ENCODE data around the gene LEP.

The LEP gene

DNA sequence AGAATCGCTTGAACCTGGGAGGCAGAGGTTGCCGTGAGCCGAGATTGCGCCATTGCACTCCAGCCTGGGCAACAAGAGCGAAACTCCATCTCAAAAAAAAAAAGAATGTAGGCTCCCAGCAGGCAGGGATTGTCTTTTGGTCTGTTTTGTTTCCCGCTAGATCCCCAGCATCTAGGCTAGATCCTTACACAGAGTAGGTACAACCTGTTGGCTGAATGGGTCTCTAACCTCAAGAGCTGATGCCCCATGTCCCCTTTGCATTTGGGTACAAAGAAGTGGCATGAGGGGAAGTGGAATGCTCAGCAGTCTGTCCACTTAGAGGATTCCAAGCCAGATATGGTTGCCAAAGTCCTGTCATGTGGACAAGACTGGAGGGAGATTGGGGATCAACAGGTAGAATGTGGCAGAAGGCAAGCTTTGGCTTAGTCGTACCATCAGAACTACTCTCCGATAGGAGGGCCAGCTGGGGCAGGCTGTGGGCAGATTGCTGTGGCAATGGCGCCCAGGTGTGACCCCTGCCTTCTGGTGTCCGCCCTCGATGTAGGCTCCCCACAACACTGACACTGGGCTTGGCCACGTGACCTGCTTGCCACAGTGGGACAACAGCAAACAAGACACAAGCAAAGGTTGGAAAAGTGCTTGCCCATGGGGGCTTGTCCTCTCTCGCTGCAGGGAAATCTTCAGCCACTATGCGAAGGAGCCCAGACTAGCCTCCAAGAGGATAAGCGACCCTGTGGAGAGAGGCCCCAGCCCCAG lies 21.4 kb downstream of the LEP start:
- DNase-seq (ENCODE audit: extremely low spot score) = no peak
- TF ChIP-seq, protein P1, sequence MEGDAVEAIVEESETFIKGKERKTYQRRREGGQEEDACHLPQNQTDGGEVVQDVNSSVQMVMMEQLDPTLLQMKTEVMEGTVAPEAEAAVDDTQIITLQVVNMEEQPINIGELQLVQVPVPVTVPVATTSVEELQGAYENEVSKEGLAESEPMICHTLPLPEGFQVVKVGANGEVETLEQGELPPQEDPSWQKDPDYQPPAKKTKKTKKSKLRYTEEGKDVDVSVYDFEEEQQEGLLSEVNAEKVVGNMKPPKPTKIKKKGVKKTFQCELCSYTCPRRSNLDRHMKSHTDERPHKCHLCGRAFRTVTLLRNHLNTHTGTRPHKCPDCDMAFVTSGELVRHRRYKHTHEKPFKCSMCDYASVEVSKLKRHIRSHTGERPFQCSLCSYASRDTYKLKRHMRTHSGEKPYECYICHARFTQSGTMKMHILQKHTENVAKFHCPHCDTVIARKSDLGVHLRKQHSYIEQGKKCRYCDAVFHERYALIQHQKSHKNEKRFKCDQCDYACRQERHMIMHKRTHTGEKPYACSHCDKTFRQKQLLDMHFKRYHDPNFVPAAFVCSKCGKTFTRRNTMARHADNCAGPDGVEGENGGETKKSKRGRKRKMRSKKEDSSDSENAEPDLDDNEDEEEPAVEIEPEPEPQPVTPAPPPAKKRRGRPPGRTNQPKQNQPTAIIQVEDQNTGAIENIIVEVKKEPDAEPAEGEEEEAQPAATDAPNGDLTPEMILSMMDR (IDR thresholded peaks at IDR 0.05; ENCODE audit: control extremely low read depth, extremely low read depth, low read depth, missing control alignments) = no peak
- ChIA-PET CTCF (interaction anchor here (1.1 kb wide), 1 partner anchor 7 kb away, joined by 3 read pairs; no protein-coding TSS in a partner anchor), POLR2A (no interaction called here)

DNA sequence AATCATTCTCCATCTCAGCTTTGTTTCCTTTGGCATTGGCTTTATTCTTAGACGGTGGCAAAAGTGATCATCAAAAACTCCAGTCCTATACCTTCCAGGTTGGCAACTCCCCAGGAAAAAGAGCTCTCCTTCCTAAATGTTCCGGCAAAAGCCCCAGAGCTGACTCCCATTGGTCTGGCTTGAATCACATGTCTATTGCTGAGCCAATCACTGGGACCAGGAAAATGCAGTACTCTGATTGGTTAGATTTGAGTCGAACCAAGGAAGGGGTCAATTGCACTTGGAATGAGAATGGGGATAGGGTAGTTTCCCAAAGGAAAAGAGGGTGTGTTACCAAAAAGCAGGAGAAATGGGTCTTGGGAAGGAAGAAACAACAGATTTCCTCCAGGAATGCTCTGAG lies 22.3 kb downstream of the LEP start:
- no peak for DNase-seq (ENCODE audit: extremely low spot score)
- CTCF ChIA-PET = interaction anchor here (1.1 kb wide), 1 partner anchor 8 kb away, joined by 3 read pairs; no protein-coding TSS in a partner anchor
- POLR2A ChIA-PET = no interaction called here
- TF ChIP-seq, protein P1 (IDR thresholded peaks at IDR 0.05; ENCODE audit: control extremely low read depth, extremely low read depth, low read depth, missing control alignments) = no peak

DNA sequence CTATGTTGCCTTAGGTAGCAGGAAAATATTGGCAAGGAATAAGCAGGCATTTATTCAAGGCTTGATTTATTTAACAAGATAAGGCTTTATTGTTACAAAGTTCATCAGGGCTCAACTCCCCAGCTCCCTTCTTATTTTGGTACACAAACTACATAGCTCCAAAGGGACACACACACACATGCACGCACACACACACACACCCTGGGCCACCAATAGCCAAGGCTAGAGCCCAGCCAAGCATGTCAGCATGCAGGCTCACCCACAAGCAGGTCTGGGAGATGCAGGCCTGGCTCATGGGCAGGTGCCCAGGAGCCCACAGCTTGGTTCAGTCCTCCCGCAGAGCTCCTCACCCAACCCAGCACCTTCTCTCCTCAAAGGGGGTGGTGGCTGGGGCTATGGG lies 23.4 kb downstream of the LEP start:
- POLR2A ChIA-PET = no interaction called here
- TF ChIP-seq, protein P1 (IDR thresholded peaks at IDR 0.05; ENCODE audit: control extremely low read depth, extremely low read depth, low read depth, missing control alignments) = no peak
- DNase-seq (ENCODE audit: extremely low spot score) = no peak
- CTCF ChIA-PET = no interaction called here

DNA sequence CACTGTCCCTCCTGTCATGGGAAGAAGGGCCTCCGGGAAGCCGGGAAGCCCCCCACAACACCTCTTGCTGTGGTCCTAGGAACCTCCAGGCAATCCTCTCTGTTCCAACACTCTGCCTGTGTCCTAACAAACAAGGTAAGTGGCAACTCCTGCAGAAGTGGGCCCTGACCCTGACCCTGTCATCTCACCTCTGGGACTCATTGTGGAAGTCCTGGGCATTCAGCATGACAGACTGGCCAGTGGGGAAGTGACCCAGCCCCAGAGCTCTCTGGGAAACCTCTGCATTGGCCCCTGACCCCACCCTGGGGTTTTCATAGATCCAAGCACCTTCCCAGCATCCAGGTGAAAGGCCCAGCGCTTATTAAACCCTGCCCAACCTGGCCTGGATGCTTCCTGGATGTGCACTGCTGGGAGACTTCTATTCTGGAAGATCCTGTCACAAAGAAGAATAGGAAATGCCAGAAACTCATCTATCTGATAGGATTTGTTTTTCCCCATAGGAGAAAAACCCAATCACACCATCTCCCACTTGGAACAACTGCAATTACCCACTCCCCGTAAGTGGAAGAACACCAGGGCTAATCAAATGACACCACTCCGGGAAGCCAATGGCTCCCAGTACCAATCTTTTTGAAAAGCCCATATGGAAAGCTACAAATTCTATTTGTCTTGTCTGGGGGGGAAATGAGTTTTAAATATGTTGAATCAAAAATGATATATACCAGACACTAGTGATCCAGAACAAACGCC lies 24.3 kb downstream of the LEP start:
- CTCF ChIA-PET = no interaction called here
- POLR2A ChIA-PET = no interaction called here

DNA sequence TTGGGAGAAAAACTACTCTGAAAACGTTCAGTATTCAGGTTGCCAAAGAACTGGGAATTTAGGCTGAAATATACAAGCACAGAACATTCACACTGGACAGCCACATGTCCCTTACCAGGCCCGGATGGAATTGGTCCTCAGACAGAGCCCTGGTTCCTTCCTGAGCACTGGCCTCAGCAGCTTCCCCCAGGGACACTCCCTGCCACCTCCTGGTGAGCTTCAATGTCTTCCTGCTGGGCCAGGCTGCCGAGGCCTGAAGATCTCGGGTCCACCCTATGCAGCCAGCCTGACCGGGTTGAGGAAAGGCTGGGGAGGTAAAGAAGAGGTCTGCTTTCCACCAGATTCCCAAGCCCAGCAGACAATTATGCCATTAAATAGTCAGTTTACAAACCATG lies 24.8 kb downstream of the LEP start:
- CTCF ChIA-PET = no interaction called here
- POLR2A ChIA-PET = no interaction called here
- DNase-seq (ENCODE audit: extremely low spot score) = no peak
- TF ChIP-seq, protein P1 (IDR thresholded peaks at IDR 0.05; ENCODE audit: control extremely low read depth, extremely low read depth, low read depth, missing control alignments) = no peak

More for the DNA sequence above, 24.3 kb downstream of the LEP start:
- TF ChIP-seq, protein P1 (IDR thresholded peaks at IDR 0.05; ENCODE audit: control extremely low read depth, extremely low read depth, low read depth, missing control alignments) = no peak
- DNase-seq (ENCODE audit: extremely low spot score) = no peak

DNA sequence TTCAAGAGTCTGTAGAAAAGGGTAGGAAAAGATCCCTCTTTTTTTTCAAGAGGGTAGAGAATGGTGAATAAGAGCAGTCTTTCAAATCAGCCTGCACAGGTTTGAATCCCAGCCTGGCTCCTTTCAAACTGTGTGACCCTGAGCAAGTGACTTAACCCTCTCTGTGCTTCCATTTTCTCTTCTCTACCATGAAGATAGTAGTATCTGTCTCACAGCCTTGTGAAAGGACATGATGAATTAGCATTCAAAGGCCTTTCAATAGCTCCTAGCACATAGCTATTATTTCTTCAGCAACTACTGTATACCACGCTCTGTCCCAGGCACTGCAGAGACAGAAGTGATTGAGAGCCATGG lies 25.4 kb downstream of the LEP start:
- TF ChIP-seq, protein P1 (IDR thresholded peaks at IDR 0.05; ENCODE audit: control extremely low read depth, extremely low read depth, low read depth, missing control alignments) = no peak
- POLR2A ChIA-PET = no interaction called here
- no peak for DNase-seq (ENCODE audit: extremely low spot score)

More for the DNA sequence above, 25.4 kb downstream of the LEP start:
- CTCF ChIA-PET = interaction anchor here (0.7 to 1.1 kb wide), 2 partner anchors 20 to 130 kb away, joined by 3 read pairs; no protein-coding TSS in a partner anchor

Data from GM10248 (cell line).